Pulmonary artery endothelial cell (primary cell): Measurements from ENCODE around the gene SEC11A. TPM values are rescaled to one million over a fixed set of nuclear protein-coding genes. Genes with fewer than 3 reads are reported as not detected.
"Not testable (repeated sequence)": the region's sequence is repeated elsewhere in the genome, so short reads cannot be mapped to it uniquely, and the experiment has no call there.

ENCODE experiments used
- DNase-seq: peaks from one replicate; pipeline ENCODE4 v3.0.0-alpha.2; 2011; ENCODE audit warnings: low read depth, low spot score
- total RNA-seq: library from RNA; depleted of rRNA; stranded (reverse); fragments of >200 nt; gene quantifications from 2 replicates; pipeline ENCODE4 v1.2.3, GENCODE V29; 2014

The SEC11A gene
- 226 and 288 TPM in 2 replicates for total RNA-seq

DNA sequence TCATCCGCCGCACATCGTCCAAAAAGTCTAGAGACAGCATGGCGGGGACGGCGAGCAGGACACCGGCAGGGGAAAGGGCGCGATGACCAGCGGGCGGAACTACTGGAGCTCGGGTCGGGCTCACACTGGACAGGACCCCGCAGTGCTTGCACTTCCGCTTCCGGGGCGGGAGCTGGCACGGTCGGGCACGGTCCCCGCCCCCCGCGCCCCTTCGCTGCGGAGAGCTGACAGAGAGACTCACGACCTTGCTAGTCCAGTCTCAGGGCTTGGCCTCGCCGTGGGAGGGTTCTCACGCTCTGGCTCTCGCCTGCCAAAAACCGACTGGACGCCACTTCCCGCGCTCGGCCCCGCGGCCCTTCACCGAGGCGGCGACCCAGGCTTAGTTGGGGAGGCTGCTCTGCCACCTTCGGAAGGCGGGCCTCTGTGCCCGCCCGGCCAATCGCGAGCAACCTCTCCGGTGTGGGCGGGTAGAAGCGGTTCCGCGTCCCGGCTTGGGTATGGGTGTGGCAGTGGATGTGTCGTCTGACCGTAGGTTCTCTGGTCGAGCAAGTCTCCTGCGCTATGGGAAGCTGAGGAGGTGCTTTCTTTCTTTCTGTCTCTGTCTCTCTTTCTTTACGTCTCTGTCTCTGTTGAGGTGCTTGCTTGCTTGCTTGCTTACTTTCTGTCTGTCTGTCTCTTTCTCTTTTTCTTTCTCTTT lies at the start of gene SEC11A:
Gene SEC11A (minus strand): TSS at position 104 of the 697 bp plus-strand sequence. CDS start 64 bp downstream, at position 40.
- peak; percentile 82 for DNase-seq

- DNase-seq = no peak
Measured at GRCh38 chr15:84765675-84766074, 49.7 kb upstream of the SEC11A start.

DNA sequence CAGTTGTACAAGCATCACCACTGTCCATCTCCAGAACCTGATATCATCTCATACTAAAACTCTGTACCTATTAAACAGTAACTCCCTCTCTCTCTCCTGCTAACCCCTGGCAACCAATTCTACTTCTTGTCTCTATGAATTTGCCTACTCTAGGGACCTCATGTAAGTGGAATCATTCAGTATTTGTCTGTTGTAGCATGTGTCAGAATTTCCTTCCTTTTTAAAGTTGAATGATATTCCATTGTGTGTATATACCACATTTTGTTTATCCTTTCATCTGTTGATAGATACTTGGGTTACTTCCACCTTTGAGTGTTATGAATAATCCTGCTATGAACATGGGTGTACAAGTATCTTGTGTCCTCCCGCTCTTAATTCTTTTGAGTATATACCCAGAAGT lies 49.0 kb upstream of the SEC11A start:
- peak; percentile 66 for DNase-seq

DNA sequence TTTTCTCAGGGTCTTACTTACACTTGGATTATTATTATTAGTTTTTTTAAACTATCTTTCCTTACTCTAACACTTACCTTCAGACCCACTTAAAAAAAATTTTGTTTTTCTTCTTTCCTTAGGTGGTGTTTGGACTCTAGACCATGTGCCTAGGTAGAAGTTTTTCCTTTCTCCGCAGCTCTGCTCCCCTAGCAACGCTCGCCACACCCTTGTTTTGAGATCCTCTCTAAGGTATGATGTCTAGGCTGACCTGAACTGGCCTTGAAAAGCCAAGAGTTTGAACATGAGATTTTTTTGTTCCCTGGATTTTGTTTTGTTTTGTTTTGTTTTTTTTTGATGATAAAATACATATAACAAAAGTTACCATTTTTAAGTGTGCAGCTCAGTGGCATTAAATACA lies 48.6 kb upstream of the SEC11A start:
- no peak for DNase-seq

GRCh38 chr15:84762840-84763572 lies 47.1 kb upstream of the SEC11A start:
- no peak for DNase-seq

DNA sequence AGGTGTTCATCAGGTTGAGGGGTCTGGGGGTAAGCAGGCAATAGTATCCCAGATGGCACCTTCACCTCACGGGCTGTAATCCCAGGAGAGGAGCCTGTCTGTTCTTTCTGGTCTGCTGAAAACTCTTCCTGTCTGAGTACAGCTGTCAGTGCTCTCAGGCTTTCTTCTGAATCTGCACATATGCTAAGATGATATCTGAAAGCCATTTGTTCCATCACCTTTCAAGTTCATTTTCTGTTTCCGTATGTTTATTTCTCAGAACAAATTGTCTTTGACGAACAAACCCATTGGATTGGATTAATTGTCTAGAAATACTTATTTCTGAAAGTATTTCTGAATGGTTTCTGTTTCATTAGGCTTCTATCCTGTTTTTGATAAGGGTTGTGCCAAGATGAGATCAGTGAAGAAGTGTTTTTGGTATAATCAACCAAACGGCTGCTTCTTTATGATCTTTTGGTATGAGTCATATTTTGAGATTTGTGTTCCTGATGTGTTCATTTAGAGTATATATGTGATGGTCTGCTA lies 45.7 kb upstream of the SEC11A start:
- no peak for DNase-seq

DNA sequence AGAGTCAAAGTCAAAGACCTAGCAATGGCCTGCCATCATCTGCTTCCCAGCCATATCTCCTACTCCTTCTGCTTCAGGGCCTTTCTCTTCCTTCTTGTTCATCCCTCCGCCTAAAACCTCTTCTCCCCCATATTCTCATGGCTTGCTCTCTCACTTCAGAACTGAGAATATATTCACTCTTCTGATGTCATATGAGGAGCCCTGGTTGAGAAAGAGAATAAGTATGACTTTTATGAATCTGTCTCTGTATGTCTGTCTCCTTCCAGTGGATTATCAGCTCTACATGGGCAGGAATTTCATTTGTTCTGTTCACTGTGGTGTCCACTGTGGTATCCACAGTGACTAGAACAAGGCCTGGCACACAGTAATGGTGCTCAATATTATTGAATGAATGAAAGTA lies 44.3 kb upstream of the SEC11A start:
- no peak for DNase-seq

DNA sequence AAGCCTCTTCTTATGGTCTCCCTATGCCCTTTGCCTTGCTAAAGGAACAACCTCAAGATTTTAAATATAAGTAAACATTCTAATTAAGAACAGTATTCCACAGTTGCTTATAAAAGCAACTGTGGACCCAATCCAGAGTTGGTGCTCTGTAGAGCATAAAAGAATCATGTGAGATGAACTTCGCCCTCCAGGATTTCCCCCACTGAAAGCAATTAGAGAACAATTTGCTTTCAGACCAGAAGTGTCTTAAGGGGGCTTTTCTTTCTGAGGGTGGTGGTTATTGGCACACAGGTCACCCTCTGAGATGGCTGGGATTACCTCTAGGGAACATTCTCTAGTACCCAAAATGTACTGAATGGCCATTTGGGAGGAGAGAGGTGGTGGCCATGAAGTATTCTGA lies 43.1 kb upstream of the SEC11A start:
- no peak for DNase-seq

DNA sequence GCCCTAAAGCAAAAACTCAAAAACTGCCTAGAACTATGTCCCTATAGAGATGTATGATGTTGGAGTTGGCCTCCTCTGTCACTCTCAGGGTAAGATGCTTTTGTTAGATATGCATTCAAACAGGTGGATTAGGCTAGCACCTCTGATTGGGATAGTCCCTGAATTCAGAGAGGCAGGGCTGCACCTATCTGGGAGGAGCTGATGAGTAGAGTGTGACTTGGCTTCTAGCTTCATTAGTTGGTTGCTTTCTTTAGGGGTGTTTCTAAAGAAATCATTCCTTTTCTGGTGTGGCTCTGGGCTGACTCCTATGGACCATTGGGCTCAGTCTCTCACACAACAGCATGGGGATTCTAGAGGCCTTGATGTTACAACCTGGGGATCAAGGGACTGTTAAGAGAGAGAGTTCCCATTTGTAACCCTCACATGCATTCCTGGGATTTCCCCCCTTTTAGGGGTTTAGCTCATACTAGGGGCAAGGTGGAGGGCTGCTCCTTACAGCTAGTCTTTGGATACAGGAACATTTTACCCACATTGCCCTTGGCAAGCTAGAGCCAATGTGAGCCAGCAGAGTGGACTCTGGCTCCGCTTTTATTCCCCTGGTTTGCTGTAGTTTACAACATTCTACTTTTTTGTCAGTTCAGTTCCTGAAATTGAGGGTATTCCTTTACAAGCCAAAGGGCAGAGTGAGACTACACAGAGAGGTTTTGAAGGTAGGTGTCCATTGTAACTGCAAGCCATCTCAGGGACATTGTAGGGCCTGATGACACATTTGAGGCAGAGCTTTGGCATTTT lies 40.0 kb upstream of the SEC11A start:
- DNase-seq = no peak

DNA sequence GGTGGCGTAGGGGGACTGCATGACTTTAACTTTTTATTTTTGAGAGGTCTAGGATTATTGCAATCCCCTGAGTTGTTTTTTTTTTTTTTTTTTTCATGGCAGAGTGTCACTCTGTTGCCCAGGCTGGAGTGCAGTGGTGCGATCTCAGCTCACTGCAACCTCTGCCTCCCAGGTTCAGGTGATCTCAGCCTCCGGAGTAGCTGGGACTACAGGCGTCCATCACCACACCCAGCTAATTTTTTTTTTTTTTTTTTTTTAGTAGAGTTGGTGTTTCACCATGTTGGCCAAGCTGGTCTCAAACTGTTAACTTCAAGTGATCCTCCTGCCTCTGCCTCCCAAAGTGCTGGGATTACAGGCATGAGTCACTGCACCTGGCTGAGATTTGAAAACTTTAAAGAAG lies 39.0 kb upstream of the SEC11A start:
- DNase-seq = not testable (repeated sequence)

DNA sequence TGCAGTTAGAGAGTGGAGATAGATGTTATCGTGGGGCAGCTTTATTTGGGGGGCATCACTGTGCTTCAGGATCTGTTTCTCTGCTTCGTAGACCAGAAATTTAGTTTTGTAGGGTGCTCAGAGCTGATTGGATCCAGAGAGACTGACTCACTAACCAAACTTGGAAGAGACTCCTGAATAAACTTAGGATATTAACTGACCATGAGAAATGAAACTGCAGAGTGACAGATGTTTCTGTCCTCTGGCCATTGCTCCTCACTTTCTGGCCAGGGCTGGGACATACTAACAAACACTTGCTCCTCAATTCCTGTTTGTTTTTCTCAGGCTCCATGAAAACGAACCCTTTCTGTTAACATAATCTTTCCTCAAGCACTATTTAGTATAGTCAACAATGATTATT lies 36.8 kb upstream of the SEC11A start:
- no peak for DNase-seq

DNA sequence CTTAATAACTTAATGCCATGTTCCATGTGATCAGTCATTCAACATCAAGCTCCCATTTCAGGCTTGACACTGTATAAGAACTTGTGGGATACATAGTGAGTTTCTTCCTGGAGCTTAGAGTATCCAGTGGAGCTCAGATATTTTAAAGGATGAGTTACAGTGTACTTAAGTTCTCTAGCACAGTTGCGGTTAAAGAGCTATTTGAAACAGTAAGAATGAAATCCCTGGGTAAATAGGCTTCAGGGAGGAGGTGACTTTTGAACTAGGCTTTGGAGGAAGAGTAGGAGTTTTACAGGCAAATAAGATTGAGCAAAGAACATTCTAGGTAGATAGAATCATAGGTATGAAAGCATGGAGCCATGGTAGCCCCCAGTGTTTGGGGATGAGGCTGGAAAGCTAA lies 36.3 kb upstream of the SEC11A start:
- DNase-seq = no peak

- DNase-seq = not testable (repeated sequence)
Measured at GRCh38 chr15:84751721-84752120, 35.8 kb upstream of the SEC11A start.

- DNase-seq = no peak
Measured at GRCh38 chr15:84750583-84751092, 34.7 kb upstream of the SEC11A start.

DNA sequence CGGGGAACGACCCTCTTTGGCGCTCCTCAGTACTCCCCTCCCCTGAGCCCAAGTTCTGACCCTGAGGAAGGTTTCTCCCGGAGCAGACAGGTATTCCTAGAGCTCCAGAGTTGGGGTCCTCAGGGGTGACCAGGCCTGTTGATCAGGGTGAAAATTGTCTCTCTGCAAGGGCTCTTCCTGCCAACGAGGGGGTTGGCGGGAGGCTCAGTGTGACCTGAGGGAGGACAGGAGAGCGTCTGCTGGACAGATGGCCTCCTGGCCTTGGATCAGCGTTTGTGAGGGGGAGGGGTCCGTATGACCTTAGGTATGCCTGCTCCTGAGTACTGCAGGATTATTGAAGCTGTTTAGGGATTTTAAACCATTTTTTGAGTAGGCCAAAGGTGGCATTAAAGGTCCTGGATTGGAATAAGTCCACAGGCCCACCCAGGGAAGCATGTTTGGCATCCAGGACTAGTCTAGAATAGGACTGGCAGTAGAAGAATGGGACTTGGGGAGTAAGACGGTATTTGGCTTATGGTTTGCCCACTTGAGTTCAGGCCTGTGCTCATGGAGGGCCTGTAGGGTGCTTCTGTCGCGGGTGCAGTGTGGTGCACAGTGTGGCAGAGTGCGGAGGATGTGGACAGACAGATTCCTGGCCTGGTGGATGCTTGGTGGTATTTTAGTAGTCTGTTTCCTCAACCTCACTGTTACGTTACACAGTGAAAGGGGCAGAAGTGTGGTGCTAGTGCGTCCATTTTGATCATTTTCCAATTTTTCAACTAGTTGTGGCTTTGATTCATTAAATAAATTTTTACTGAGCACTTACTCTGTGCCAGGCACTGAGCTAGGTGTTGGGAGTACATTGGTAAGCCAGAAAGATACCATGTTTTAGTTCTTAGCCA lies 33.4 kb upstream of the SEC11A start:
- no peak for DNase-seq

DNA sequence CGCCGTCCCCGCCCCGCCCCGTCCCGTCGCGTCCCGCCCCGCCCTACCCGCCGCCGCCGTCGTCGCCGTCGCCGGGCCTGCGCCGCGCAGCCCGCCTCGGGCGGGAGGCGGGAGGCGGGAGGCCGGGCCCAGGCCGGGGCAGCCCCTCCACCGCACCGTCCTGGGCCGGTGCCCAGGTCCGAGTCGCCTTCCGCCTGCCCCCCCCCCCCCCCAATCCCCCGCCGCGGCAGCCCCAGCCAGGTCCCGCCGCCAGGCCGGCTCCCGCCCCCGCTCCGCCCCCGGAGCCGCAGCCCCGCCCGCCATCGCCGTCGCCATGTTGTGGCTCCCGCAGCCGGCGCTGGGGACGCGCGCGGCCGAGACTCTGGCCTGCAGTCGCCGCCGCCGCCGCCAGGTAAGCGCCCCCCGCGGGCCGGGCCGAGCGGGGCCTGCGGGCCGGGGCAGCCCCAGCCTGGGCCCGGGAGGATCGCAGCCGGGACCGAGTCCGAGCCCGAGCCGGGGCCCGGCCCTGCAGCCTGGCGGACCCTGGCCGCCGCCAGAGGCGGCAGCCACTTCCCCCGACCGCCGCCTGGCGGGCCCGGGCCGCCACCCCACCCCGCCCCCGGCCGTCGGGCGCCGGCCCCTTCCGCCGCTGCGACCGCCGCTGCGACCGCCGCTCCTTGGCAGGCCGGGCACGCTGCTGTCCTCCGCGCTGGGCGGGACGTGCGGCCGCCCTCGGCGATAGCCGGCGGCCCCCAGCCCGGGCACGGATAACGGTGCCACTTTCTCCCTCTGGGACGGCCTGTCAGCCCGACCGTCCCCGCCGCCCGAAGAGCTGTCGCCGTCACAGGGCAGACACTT lies 32.6 kb upstream of the SEC11A start, which contains the start of gene ZNF592:
Gene ZNF592 (plus strand): TSS at position 319 of the 837 bp plus-strand sequence. CDS start 34,084 bp downstream, outside the sequence.
- no peak for DNase-seq

DNA sequence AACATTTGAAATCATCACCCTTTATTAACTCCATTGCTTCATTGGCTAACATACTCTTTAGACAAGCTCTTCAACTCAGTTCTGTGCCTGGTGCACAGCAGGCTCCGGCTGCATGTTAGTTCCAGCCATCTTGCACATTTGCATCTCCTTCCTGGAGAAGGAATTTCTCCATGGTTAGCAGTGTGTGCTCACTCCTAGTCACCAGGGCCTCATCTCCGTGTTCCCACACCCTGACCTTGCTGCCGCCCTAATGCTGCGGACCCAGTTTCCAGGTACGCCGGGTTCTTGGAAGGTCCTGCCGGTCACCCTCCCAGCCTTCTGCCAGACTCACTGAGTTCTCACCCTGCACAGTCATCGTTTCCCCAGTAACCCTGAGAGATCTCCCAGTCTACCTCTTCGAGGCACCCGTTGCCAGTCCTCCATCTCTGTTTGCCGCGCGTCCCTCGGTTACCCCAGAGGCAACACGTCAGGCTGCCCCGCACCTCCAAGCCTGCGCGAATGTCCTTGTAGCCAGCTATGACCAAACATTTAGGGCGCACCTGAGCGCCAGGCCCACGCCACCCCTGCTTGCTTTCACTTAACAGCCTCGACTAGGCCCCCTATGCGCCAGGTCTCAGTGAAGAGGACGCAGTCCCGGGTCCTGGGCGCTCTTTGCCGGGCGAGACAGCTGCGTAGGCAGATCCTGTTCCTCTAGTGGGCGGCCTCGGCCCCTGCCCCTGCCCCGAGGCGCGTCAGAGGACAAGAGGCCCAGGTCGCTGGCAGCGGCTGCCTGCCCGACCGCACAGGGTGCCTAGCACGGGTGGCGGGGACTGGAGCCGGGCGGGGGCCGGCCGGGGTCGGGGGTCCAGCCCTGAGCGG lies 31.7 kb upstream of the SEC11A start:
- no peak for DNase-seq

GRCh38 chr15:84741121-84741520 lies 25.2 kb upstream of the SEC11A start:
- no peak for DNase-seq

DNA sequence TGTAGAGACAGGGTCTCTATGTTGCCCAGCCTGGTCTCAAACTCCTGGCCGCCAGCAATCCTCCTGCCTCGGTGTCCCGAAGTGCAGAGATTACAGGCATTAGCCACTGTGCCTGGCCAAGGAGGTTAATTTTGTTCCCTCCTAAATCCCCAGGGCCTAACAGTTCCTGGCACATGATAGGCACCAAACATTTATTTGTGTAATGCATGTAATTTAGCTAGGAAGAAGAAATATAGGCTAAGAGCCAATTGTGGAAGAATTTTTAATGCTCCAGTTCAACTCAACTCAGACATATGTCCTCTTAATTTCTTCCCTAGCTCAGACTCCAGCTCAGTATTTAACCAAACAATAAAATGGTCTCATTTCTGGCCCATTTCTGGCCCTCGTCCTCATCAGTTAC lies 24.8 kb upstream of the SEC11A start:
- no peak for DNase-seq
